HCT116 (cell line): ENCODE data around the gene SPEF1. TPM values are rescaled to one million over a fixed set of nuclear protein-coding genes. Genes with fewer than 3 reads are reported as not detected.

Experiments used
- CEBPB ChIP-seq: IDR thresholded peaks from 2 replicates; pipeline ENCODE4 v1.6.1; 2012; ENCODE audit warnings: low read depth
- ELF1 ChIP-seq: IDR thresholded peaks from 2 replicates; pipeline ENCODE4 v1.6.1; 2012; ENCODE audit warnings: low read depth, borderline replicate concordance
- EZH2phosphoT487 ChIP-seq: fragments of 200-600 bp; IDR thresholded peaks from 2 replicates; pipeline ENCODE4 v1.6.1; 2018; ENCODE audit warnings: antibody characterized with exemption, borderline replicate concordance
- RAD21 ChIP-seq: IDR thresholded peaks from 2 replicates; pipeline ENCODE4 v1.6.1; 2012; ENCODE audit warnings: low read depth, mild to moderate bottlenecking
- TCF7L2 ChIP-seq: IDR thresholded peaks from 2 replicates; pipeline ENCODE4 v1.7.0; 2011; ENCODE audit warnings: borderline replicate concordance, inconsistent platforms; ENCODE audit not compliant: insufficient read depth, insufficient read length; ENCODE audit errors: extremely low read depth
- YY1 ChIP-seq: IDR thresholded peaks from 2 replicates; pipeline ENCODE4 v1.6.1; 2011; ENCODE audit warnings: low read length, low read depth, moderate library complexity, mild to moderate bottlenecking; ENCODE audit not compliant: insufficient replicate concordance; ENCODE audit errors: extremely low read depth
- total RNA-seq: library from RNA; stranded (reverse); gene quantifications from one replicate; pipeline ENCODE4 v1.2.1, GENCODE V29; 2021; ENCODE audit not compliant: unreplicated experiment
- TF ChIP-seq, protein P1 (sequence below): IDR thresholded peaks from 2 replicates; pipeline ENCODE4 v1.6.1; 2011; ENCODE audit warnings: mild to moderate bottlenecking, low read length, moderate library complexity; ENCODE audit not compliant: insufficient replicate concordance; ENCODE audit errors: extremely low read depth
- TF ChIP-seq, protein P2 (sequence below): IDR thresholded peaks from 2 replicates; pipeline ENCODE4 v1.6.1; 2012
- TF ChIP-seq, protein P3 (sequence below): IDR thresholded peaks from 2 replicates; pipeline ENCODE4 v1.6.1; 2012

SPEF1 gene
- total RNA-seq, 1 experiment from 2014 or later, result 0.93 TPM

DNA sequence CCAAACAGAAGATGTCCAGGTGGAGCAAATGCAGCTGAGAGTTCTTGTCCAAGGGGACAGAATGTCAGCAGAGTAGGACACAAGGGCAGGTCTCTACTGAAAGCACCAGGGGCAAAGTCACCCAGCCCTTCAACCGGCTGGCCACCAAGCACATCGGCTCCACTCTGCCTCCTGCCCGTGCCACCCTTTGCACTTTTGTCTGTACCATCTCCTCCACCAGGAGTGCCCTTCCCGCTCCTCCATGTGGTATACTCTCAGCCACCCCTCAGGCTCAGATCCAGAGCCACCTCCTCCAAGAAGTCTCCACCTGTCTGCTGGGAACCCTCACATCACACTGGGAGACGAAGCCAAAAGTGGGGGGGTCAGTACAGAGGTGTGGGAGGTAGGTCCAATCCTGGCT, 52.9 kb downstream of the SPEF1 start (continued):
- TF ChIP-seq, protein P1, sequence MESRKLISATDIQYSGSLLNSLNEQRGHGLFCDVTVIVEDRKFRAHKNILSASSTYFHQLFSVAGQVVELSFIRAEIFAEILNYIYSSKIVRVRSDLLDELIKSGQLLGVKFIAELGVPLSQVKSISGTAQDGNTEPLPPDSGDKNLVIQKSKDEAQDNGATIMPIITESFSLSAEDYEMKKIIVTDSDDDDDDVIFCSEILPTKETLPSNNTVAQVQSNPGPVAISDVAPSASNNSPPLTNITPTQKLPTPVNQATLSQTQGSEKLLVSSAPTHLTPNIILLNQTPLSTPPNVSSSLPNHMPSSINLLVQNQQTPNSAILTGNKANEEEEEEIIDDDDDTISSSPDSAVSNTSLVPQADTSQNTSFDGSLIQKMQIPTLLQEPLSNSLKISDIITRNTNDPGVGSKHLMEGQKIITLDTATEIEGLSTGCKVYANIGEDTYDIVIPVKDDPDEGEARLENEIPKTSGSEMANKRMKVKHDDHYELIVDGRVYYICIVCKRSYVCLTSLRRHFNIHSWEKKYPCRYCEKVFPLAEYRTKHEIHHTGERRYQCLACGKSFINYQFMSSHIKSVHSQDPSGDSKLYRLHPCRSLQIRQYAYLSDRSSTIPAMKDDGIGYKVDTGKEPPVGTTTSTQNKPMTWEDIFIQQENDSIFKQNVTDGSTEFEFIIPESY, result no peak
- TF ChIP-seq, protein P2, sequence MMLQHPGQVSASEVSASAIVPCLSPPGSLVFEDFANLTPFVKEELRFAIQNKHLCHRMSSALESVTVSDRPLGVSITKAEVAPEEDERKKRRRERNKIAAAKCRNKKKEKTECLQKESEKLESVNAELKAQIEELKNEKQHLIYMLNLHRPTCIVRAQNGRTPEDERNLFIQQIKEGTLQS, result no peak
- TF ChIP-seq, protein P3, sequence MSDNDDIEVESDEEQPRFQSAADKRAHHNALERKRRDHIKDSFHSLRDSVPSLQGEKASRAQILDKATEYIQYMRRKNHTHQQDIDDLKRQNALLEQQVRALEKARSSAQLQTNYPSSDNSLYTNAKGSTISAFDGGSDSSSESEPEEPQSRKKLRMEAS, result no peak
- TF ChIP-seq ELF1 (no peak), YY1 (no peak), TCF7L2 (no peak), CEBPB (no peak), EZH2phosphoT487 (no peak), RAD21 (no peak)
- TF ChIP-seq, all 23 proteins: peak for 0

Other genes with a start within 250 kb of the SPEF1 start
- gene GFRA4, start 118.0 kb downstream of the SPEF1 start, total RNA-seq, result not detected
- gene ADAM33, start 99.4 kb downstream of the SPEF1 start, total RNA-seq, result not detected
- gene SIGLEC1, start 68.8 kb downstream of the SPEF1 start, total RNA-seq, result 0.17 TPM
- gene HSPA12B, start 48.8 kb downstream of the SPEF1 start, total RNA-seq, result not detected
- gene ADISSP, start 13.7 kb downstream of the SPEF1 start, total RNA-seq, result 99.4 TPM
- gene CENPB, start 5.3 kb upstream of the SPEF1 start, total RNA-seq, result 67.2 TPM
- gene CDC25B, start 14.9 kb upstream of the SPEF1 start, total RNA-seq, result 223 TPM
- gene AP5S1, start 39.1 kb upstream of the SPEF1 start, total RNA-seq, result 12.1 TPM
- gene MAVS, start 65.4 kb upstream of the SPEF1 start, total RNA-seq, result 60.1 TPM
- gene PANK2, start 107.9 kb upstream of the SPEF1 start, total RNA-seq, result 41.6 TPM
- 8.6 TPM for gene RNF24, start 234.1 kb upstream of the SPEF1 start, total RNA-seq